GM21529 (cell line): Measurements from ENCODE around the gene TIMP1.

ENCODE experiments used
- ATAC-seq: cut with Tn5 transposase; IDR thresholded peaks from one replicate; pipeline ENCODE4 v1.9.1; 2021; ENCODE audit not compliant: unreplicated experiment

The TIMP1 gene

DNA sequence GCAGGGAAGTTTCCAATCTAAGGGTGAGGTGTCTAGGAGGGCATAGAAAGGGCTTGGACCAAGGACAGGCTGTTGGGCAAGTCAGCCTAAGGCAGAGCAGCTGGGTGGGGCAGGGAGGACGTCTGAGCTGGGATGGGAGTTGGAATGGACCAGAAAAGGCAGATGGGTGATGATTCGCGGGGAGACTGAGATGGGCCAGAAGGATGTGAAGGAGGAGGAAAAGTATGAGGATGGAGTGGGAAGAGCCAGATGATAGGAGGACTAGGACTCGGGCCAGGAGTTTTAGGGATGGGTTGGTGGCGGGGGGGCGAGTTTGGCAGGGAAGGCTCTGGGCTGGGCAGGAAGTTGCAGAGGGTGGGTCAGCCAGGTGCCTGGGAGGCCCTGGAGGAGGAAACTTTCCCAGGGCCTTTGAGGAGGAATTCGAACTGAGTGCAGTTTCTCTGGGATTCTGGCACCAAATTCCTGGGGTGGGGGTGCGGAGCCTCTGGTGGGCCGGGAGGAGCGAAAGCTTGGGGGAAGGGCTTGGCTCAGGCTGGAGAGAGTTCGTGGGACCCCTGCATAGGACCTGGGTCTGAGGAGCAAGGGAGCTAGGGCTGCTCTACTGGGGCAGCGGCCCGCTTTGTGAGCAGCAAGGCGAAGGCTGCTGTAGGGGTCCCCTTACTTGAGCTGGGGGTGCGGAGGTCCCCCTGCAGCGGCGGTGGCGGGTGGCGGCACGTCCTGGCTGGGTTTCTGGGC is 8.7 kb upstream of the TIMP1 start:
- no peak for ATAC-seq

DNA sequence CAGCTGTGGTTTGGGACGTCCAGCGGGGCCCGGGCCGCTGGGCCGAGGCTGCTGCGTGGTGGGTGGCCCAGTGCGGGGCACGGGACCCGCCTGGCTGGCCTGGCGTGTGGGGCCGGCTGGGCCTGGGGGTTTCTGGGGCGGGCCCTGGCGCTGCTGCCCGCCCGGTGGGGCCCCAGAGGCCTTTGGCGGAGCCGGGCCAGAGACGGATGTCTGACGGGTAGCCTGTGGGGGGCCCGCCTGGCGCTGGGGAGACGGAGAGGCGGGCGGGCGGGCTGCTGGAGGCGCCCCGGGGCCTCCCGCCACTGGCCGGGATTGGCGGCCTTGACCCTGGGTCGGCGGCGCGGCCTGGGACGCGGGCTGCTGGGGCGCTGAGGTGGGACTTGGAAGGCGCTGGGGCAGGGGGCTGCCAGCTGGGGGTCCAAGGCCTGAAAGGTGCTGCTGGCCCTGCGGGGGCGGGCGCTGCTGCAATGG is 8.1 kb upstream of the TIMP1 start:
- no peak for ATAC-seq

DNA sequence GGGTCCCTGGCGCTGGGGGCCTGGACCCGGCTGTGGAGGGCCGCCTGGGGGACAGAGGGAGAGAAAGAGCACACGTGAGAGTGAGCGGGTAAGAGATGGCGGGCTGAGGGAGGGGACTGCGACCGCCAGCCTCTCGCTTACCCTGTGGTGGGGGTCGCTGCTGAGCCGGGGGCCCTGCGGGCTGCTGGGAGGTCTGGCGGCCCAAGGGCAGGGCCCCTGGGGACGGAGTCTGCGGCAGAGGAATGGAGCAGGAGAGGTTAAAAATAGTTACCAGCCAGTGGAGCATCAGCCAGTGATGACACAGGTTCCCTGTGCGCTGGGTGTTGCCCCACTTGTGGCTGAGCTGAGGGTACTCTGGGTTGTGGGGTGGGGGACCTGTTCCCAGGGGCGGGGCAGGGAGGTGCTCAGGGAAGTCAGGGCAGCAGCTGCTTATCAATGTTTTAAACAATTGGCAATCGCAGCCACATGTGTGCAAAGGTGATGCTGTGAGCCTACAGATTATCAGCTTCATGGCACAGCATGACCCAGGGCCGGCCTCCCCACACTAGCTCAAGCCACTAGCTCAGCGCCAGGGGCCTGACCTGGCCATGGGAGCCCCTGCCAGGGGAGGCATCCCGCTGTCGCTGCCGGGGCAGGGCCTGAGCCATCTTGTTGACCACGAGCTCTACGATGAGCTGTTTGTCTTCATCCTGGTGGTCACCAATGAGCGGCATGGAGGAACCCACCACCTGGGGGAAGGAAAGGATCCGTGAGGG is 7.5 kb upstream of the TIMP1 start:
- ATAC-seq, result no peak

DNA sequence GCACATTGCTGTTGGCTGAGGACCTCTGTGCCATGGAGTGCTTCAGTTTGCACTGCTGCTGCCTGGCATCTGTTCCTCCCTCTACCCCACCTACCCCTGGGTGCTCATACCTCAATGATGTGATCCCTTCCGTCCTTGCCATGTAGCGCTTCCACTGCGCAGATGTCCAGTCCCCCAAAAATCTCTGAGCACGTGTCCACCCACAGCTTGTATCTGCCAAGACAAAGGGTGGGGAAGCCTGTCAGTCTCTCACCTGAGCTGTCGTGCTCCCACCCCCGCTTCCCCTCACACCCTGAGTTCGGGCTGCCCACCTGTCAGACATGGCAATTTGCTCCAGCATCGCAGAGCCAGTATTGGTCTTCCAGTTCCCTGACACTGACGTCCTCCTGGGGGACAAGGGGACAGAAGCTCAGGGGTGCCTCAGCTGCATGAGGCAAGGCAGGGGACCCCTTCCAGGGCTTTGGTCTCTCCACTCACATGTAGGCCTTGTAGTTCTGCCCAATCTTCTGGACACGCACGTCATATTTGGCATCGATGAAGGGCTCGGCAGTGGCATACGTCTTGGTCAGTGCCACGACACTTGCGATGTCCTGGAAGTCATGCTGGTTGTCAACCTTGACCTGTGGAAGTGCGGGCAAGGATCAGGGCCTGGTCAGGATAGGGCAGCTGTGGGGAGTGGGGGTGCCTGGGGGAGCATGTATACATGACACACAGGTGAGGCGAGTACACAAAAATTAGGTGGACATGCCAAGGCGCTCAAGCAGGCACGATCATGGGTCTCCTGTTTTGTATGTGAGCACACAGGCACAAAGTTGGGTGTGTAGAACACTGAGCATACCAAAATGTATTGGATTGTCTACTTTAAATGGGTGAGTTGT is 6.0 kb upstream of the TIMP1 start:
- ATAC-seq, result no peak

DNA sequence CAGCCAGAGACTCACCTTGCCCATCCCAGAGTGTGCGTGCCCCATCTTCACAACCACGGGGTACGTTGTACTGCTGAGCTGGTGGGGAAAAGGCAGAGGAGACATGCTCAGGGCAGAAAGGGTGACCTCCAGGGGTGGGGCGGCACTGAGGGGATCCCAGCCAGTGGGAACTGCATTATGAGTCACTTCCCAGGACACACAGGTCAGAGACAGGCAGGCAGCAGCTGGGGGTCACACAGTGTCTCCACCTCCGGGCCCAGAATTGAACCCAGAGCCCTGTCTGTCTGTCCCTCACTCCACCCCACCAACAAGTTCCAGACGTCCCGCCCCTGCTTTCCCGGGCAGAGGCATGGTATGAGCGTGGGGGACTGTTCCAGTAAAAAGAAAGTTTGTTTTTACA is 4.8 kb upstream of the TIMP1 start:
- ATAC-seq, result no peak

DNA sequence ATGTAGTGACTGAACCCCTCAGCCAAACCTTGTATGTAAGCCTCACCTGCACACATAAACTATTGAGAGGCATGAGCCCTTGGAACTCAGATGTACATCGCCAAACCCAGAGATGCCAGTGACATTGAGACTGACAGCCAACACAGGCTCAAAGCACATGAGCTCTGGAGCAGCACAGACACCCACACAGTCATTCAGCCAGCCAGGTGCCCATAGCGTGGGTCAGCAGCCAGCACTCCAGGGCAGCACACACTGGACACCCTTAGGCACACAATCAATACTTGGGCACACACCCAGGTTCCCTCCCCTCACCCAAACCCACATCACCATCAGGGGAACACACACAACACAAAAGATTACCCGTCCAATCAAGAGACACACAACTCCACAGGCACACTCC is 4.3 kb upstream of the TIMP1 start:
- no peak for ATAC-seq

DNA sequence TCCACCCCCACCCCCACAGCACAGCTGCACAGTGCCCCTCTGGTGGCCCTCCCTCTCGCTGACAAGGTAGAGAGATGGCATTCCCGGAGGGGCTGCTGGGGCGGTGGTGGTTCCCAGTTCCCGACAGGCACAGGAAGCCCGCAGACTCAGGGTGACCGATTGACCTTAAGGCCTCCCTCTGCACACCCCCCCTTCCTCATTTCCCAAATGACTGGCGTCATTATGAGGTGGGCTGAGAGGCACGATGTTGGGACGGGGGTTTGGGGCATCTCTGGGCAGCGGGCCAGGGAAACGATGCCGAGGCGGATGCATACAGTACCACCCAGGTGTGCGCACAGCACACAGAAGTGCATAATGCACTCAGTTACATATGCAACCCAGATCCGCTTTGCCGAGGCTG is 3.5 kb upstream of the TIMP1 start:
- no peak for ATAC-seq

DNA sequence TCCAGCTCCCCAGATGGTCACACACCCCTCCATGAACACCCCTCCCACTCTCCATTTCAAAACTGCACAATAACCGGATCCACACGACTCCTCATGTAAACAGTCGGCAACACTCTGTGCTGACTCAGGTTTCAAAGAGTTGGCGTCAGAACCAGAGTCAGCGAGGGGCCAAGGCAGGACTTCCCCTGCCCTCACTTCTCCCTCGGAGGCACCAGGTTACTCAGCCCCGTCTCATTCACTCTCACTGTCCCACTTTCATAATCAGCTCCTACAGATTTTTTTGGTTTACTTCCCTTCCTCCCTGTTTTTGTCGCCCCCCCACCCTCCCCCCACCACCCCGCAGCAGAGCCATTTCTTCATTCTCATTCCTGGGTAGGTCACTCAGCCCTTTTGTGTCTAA is 2.7 kb upstream of the TIMP1 start:
- ATAC-seq, result no peak

DNA sequence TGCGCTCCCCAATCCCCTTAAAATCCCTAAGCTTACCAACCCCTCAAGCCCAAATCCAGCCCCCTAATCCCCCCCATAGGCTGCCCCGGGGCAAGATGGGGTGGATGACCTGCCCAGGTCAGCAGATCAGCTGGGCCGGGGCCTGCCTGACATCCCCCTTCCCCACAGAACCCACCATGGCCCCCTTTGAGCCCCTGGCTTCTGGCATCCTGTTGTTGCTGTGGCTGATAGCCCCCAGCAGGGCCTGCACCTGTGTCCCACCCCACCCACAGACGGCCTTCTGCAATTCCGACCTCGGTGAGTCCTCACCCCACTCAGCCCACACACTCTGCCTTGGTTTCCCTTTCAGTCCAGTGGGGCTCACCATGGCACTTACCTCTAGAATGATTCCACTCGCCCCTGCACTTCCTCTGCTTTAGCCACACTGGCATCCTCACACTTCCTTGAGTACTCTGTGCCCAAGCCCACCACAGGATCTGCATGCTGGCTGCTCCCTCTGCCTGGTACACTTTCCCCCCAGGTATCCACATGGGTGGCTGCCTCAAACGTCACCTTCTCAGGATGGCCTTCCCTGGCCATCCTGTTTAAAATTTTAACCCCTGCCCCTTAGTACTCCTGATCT is 1.1 kb downstream of the TIMP1 start:
- no peak for ATAC-seq

DNA sequence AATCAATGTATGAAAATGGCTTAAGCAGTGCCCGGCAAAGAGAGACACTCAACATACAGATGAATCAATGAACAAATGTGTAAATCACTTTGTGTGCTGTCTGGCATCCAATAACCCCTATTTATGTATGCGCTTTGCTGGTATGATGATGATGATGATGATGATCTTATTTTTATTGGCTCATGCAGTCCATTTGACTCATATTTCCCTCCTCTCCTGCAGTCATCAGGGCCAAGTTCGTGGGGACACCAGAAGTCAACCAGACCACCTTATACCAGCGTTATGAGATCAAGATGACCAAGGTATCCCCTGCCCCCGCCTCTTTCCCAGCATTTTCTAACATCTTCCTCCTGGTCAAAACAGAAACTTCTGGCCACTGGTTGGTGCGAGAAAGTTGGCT is 2.5 kb downstream of the TIMP1 start:
- no peak for ATAC-seq

DNA sequence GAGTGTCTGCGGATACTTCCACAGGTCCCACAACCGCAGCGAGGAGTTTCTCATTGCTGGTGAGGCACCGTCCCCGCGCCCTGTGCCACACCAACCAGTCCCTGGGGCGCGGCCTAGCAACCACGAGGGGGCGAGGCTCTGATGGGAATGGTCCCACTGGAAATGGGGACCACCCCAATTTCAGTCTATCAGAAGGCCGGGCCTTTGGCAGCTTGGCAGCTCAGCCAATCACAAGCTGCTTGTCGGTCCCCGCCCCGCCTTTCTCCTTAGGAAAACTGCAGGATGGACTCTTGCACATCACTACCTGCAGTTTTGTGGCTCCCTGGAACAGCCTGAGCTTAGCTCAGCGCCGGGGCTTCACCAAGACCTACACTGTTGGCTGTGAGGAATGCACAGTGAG is 3.0 kb downstream of the TIMP1 start:
- no peak for ATAC-seq

DNA sequence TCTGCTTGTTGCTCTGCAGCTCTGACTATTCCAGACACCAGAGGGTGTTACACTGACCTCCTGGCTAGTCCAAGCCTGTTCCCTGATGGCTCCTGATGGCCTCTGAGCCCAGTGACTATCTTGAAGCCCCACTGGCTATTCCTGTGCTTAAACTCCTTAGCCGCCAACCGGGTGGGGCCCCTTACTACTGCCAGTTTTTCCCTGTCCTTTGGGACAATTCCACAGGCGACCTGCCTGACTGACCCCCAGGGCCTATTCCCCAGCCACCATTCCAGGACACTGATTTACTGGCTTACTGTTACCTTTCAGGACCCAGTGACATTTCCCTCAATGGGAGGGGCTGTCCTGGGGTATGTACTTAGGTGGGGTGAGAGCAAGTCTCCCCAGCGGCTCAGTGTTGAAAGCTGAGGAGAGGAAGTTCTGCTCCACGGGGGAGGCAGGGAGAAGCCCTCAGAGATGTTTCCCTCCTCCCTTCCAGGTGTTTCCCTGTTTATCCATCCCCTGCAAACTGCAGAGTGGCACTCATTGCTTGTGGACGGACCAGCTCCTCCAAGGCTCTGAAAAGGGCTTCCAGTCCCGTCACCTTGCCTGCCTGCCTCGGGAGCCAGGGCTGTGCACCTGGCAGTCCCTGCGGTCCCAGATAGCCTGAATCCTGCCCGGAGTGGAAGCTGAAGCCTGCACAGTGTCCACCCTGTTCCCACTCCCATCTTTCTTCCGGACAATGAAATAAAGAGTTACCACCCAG is 4.0 kb downstream of the TIMP1 start:
- ATAC-seq, result no peak

DNA sequence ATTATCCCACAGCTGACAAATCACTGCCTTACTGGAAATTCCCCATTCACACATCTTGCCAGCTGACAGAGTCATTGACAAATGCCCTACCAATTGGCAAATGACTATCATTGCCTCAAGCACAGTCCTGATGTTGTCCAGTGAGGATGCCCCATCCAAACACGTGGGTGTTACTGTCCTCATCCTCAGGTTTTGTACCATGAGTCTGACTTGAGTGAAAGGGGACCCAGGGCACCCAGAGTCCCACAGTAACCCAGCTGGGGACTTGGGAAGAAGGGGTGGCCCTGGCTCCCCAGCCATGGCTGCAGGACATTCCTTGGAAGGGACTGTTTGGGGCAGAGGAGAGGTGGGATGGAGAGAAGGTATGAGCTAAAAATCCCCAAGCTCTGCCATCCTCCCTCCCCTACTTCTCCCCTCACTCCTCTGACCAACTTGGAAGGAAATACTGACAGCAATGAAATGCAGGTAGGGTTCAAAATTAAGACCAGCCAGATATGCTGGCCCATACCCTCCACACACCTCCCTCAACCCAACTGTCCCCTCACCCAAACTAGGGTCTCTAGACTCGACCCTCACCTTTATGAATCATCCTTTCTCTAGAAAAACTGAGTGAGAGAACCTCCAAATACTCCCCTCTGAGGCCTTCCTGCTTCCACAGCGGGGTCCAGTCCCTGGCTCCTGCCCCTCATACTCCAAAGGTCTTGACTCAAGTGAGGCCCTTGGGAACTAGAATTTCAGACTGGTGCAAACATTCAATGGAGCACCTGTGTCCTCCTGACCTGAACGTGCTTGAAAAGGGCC is 5.1 kb downstream of the TIMP1 start:
- no peak for ATAC-seq

DNA sequence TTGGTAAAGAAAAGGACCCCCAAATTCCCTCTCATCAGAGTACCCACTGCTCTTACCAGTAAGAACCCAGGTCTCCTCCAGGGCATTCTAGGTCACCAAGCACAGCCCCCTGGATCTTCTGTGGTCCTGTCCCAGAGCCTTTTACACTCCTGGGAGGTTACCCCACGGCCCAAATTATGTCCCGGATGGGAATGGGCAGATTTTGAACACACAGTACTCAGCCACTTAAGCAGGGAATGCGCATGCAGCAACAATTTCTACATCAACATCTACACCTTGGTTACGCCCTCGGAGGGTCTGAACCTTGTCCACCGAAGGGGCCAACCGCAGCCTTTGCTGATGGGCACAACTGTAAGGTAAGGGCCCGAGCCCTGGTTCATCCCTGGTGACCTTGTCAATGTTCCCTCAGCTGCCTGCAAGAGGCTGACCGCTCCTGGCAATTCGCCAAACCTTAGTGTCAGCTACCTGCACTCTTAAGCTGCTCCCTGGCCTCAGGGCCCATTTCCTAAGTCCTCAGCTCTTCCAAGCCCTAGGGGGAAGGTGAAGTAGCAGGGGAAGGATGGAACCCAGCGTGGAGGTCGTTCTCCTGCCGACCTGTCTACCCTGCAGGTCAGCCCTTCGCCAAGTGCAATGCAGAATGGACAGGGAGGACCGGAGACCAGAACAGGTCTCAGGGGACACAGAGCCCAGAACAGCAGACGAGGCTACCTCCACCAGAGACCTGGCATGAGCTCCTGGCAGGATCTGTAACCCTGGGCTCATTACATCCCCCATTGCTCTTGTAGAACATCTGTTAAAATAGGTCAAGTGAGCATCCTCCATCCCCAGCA is 5.9 kb downstream of the TIMP1 start:
- ATAC-seq, result no peak

DNA sequence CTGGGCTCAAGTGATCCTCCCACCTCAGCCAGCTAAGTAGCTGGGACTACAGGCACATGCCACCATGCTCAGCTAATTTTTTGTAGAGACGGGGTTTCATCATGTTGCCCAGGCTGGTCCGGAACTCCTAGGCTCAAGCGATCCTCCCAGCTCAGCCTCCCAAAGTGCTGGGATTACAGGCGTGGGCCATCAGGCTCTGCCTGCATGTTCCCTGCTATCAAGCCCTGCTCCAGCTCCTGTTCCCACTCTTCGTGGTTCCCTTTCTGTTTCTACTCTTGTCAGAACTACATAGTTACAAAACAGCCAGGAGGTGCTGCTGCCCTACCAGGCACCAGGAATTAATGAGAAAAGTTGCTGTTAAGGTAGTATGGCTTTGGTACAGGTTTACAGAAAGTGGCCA is 8.7 kb downstream of the TIMP1 start:
- no peak for ATAC-seq

DNA sequence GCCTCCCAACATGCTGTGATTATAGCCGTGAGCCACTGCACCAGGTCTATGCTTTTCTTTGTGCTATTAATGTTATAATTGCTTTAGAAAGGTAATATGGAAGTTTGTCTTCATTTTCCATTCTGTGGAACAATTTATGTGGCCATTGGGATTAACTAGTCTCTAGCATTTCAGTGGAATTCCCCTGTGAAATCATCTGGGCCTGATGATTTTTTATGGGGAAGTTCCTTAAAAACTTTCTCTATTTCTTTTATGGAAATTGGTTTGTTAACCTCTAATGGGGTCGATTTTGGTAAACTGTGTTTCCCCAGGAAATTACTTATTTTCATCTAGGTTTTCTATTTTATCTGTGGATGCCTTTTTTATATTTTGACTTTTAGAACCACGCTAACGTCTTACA is 11.3 kb downstream of the TIMP1 start:
- ATAC-seq, result no peak

DNA sequence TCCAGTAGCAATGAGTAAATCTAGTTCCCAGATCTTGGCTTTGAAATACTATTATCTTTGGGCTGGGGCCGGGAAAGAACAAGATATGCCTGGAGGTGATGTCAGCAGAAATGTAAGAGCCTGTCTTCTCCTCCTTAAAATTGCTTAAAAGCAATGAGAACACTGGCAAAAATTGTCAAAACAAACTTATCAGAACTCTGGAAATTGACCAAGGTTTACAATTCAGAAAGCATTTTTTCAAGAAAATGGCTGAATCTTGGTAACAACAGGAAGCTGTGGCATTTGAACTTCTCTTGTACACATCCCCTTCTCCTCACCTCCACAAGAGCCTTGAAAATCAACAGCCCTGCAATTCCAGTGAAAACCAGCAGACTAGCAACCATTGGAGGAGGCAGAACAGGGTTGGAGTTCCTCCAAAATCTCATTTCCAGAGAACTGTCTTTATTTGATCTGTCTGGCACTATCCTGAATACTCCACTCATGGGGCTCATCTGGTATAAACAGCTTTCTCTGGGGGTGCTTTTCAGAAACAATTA is 13.5 kb downstream of the TIMP1 start:
- ATAC-seq, result no peak

DNA sequence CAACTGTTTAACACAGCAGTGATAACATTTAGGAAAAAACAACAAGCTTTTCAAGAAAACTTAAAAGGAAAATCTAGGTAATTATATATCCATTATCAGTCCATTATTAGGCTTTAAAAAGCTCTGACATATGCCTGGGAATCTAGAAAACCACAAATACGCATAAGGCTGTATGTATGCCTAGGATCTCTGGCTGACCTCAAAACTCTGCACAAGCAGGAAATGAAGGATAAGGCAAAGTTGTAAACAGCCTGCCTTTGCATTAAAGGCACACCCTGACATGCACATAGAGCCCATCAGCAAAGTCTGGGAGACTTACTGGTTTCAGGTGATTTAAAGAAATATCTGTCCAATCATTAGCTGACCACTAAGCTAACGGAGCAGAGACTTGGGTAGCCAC is 14.0 kb downstream of the TIMP1 start:
- no peak for ATAC-seq

DNA sequence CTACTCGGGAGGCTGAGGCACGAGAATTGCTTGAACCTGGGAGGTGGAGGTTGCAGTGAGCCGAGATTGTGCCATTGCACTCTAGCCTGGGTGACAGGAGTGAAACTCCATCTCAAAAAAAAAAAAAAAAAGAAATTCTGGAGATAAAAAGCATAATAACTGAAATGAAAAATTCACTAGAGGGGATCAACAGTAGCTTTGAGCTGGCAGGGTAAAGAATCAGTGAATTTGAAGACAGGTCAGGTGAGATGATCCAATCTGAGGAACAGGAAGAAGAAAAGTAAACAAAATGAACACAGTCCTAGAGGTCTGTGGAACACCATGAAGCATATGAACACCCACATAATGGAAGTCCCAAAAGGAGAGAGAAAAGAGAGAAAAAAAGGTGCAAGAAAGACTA is 15.0 kb downstream of the TIMP1 start:
- ATAC-seq, result no peak
